Testis (tissue), 2 donors: Measurements from ENCODE around the gene ANKS6.

Experiments
- CTCF ChIP-seq, 3 experiments: fragments of 450-650 bp in 2 of 3; fragments of 200-600 bp in 1 of 3; sonication (generic) in 1 of 3; IDR thresholded peaks; one replicate each; pipeline ENCODE4 v1.5.1; 2016 to 2019; ENCODE audit warnings: antibody characterized with exemption in 3 of 3, mild to moderate bottlenecking in 2 of 3, moderate library complexity in 1 of 3
- POLR2A ChIP-seq: fragments of 450-650 bp; IDR thresholded peaks from one replicate; pipeline ENCODE4 v1.6.1; 2017; ENCODE audit warnings: antibody characterized with exemption, mild to moderate bottlenecking, moderate library complexity

- TF ChIP-seq CTCF (IDR thresholded peaks at IDR 0.05) (no peak), POLR2A (no peak)
Measured at GRCh38 chr9:98833090-98833956, 37.0 kb upstream of the ANKS6 start.
